C4-2B (cell line): Measurements from ENCODE around the gene CASP3.
"Not testable (repeated sequence)": the region's sequence is repeated elsewhere in the genome, so short reads cannot be mapped to it uniquely, and the experiment has no call there.

Source experiments
- H3K27ac ChIP-seq: fragments of 450-650 bp; 2 replicates; pipeline ENCODE4 v1.5.1; 2017
- CTCF ChIP-seq: fragments of 450-650 bp; conservative IDR thresholded peaks from 2 replicates; pipeline ENCODE4 v1.5.1; 2017; ENCODE audit warnings: mild to moderate bottlenecking
- ZFX ChIP-seq: fragments of 450-650 bp; IDR thresholded peaks from 2 replicates; pipeline ENCODE4 v1.6.1; 2017

The CASP3 gene

GRCh38 chr4:184613405-184613804 lies 35.8 kb downstream of the CASP3 start:
- TF ChIP-seq ZFX (no peak), CTCF (no peak)
- no peak overlapping the region for H3K27ac ChIP-seq

- H3K27ac ChIP-seq = no peak overlapping the region
- TF ChIP-seq CTCF = no peak
- no peak for TF ChIP-seq ZFX
Measured at GRCh38 chr4:184612074-184612473, 37.2 kb downstream of the CASP3 start.

GRCh38 chr4:184607429-184607828 lies 41.8 kb downstream of the CASP3 start:
- not testable (repeated sequence) for H3K27ac ChIP-seq

GRCh38 chr4:184602857-184603256 lies 46.4 kb downstream of the CASP3 start:
- H3K27ac ChIP-seq = not testable (repeated sequence)

GRCh38 chr4:184600982-184601381 lies 48.3 kb downstream of the CASP3 start:
- H3K27ac ChIP-seq = not testable (repeated sequence)

GRCh38 chr4:184599492-184600135 lies 49.6 kb downstream of the CASP3 start:
- H3K27ac ChIP-seq = no peak overlapping the region
- no peak for TF ChIP-seq ZFX
- TF ChIP-seq CTCF = no peak

- H3K27ac ChIP-seq = no peak overlapping the region
Measured at GRCh38 chr4:184598753-184599491, 50.3 kb downstream of the CASP3 start.

GRCh38 chr4:184596617-184597185 lies 52.5 kb downstream of the CASP3 start:
- no peak overlapping the region for H3K27ac ChIP-seq
- TF ChIP-seq ZFX (no peak), CTCF (no peak)

More at GRCh38 chr4:184598753-184599491, 50.3 kb downstream of the CASP3 start:
- TF ChIP-seq ZFX (no peak), CTCF (no peak)
